Heart left ventricle (tissue), 16 donors: ENCODE measurements around the gene PYROXD2. TPM values are rescaled to one million over a fixed set of nuclear protein-coding genes. Genes with fewer than 3 reads are reported as not detected.

Source experiments
- ATAC-seq, 4 donors: fragments of 200-7000 bp; cut with Tn5 transposase; one replicate each; pipeline ENCODE4 v1.9.1; 2020 to 2022; ENCODE audit warnings: moderate library complexity in 4 of 4, mild to moderate bottlenecking in 3 of 4, moderate number of reproducible peaks in 1 of 4
- DNase-seq, 5 donors: peaks; one replicate each; pipeline ENCODE4 v3.0.0-alpha.2; 2020
- H3K27ac ChIP-seq, 12 donors: fragments of 200-600 bp; sonication (generic) in 4 of 12; one replicate each; pipeline versions ENCODE4 v1.5.0 to v1.8.0; 2016 to 2022; ENCODE audit warnings: mild to moderate bottlenecking in 2 of 12
- H3K27me3 ChIP-seq, 9 donors: fragments of 200-600 bp; sonication (generic) in 2 of 9; one replicate each; pipeline versions ENCODE4 v1.5.1 to v1.8.0; 2016 to 2022; ENCODE audit warnings: mild to moderate bottlenecking in 3 of 9
- H3K36me3 ChIP-seq, 9 donors: fragments of 200-600 bp; sonication (generic) in 2 of 9; one replicate each; pipeline versions ENCODE4 v1.5.0 to v1.8.0; 2018 to 2022; ENCODE audit warnings: mild to moderate bottlenecking in 2 of 9
- H3K4me1 ChIP-seq, 12 donors: fragments of 200-600 bp; sonication (generic) in 4 of 12; one replicate each; pipeline versions ENCODE4 v1.5.0 to v1.8.0; 2016 to 2022; ENCODE audit warnings: mild to moderate bottlenecking in 3 of 12
- H3K4me3 ChIP-seq, 12 donors: fragments of 200-600 bp; sonication (generic) in 4 of 12; one replicate each; pipeline versions ENCODE4 v1.5.0 to v1.8.0; 2017 to 2022; ENCODE audit warnings: mild to moderate bottlenecking in 9 of 12, moderate library complexity in 4 of 12
- H3K9me3 ChIP-seq, 12 donors: fragments of 200-600 bp; sonication (generic) in 4 of 12; one replicate each; pipeline versions ENCODE4 v1.5.0 to v1.8.0; 2016 to 2022; ENCODE audit warnings: mild to moderate bottlenecking in 1 of 12
- CTCF ChIP-seq, 12 donors: fragments of 200-600 bp; sonication (generic) in 4 of 12; IDR thresholded peaks; one replicate each; pipeline versions ENCODE4 v1.5.0 to v1.8.0; 2018 to 2022; ENCODE audit warnings: antibody characterized with exemption in 12 of 12, mild to moderate bottlenecking in 5 of 12
- POLR2A ChIP-seq, 2 donors: fragments of 450-650 bp; IDR thresholded peaks; one replicate each; pipeline ENCODE4 v1.6.1; 2017; ENCODE audit warnings: antibody characterized with exemption in 2 of 2, mild to moderate bottlenecking in 2 of 2, moderate library complexity in 2 of 2
- WGBS, 4 donors: extraction: QIAGEN DNeasy Blood & Tissue Kit in 2 of 4; methylation state at CpG; one replicate each; pipeline versions ENCODE4 v1.1.5 to v1.1.7; 2013 to 2018; 5-methylcytosine and 5-hydroxymethylcytosine counted together
- intact Hi-C, 10 donors: fragments of 100-400 bp; cut with DNase I; formaldehyde crosslinking; loops; one replicate each; pipeline versions ENCODE4 v1.11.1 to v1.14.2; 2022
- polyA plus RNA-seq, 2 donors: library from polyadenylated mRNA; stranded (reverse); fragments of 200-250 nt; gene quantifications; one replicate each; pipeline ENCODE4 v1.2.3, GENCODE V29; 2013
- total RNA-seq, 9 donors: library from RNA; depleted of rRNA in 2 of 9; stranded (reverse); fragments of >200 nt in 2 of 9; fragmentation: NEBNext Ultra II Directional in 3 of 9; extraction: Animal tissue kit (Norgen Biotek cat#: 25700) in 3 of 9; gene quantifications; one replicate each; pipeline versions ENCODE4 v1.1.0 to v1.2.4, GENCODE V29; 2016 to 2023
- donor health status: ischemic (EF 13 %, LVEDD 7.1; RV severe dilation, severe dysfunction).
- donor health status: healthy with polysubstance abuse.
- donor health status: DM: no; HTN: yes; CAD: no.
- donor health status: DM: no; HTN: no; CAD: no.
- donor health status: ischemic (EF 25% LVEDD 6.9; RV normal size, moderate dysfunction).
- donor health status: ischemic (EF 25% LVEDD 5.7; RV mildly dilated, moderate dysfunction).
- donor health status: healthy.
- donor health status: DM: yes; HTN: yes; CAD: no.
- donor health status: ischemic (EF 35%, LVEDD 5.7; RV mildly dilated, moderate dysfunction).
- donor health status: nonischemic (EF 11% LVEDD 7.7; RV severe dilation, severe dysfunction).
- donor health status: DM: yes; HTN: yes; CAD: no.
- donor health status: PGD.
- donor health status: ischemic (EF 29% LVEDD 5.4; RV normal size, mild dysfunction).
- donor health status: nonischemic (EF 23%, LVEDD 6.1; RV moderate dilation, normal function).

Gene PYROXD2
- total and polyA plus RNA-seq, 11 donors = 4.1 to 22.0 (median 11.1) TPM

GRCh38 chr10:98403812-98404504, 11.0 kb downstream of the PYROXD2 start:
- Histone ChIP-seq H3K4me1 (peaks cover 0 to 3% (median 0%) of the 10 kb centered on the region in 12 donors), H3K4me3 (no peak overlapping the region), H3K9me3 (no peaks in the 10 kb centered on the region), H3K27ac (no peak overlapping the region), H3K36me3 (peaks cover 0 to 18% (median 6%) of the 10 kb centered on the region in 9 donors), H3K27me3 (no peaks in the 10 kb centered on the region)
- TF ChIP-seq POLR2A (IDR thresholded peaks at IDR 0.05) = no peak
- TF ChIP-seq CTCF (IDR thresholded peaks at IDR 0.05) = no peak
- DNase-seq (no peak), ATAC-seq (no peak)
- intact Hi-C loops = no loop called here
- 86 to 94% (median 88%) methylated on average over 7 of the region's 7 CpGs for WGBS, 4 donors

GRCh38 chr10:98402931-98403718, 11.9 kb downstream of the PYROXD2 start:
- H3K4me3 ChIP-seq = no peak overlapping the region
- H3K27ac ChIP-seq = no peak overlapping the region
- no peaks in the 10 kb centered on the region for H3K27me3 ChIP-seq
- intact Hi-C loops = no loop called here
- peaks cover 0 to 22% (median 6%) of the 10 kb centered on the region in 9 donors for H3K36me3 ChIP-seq
- peaks cover 0 to 3% (median 0%) of the 10 kb centered on the region in 12 donors for H3K4me1 ChIP-seq
- 96 to 98% (median 97%) methylated on average over 23 of the region's 23 CpGs for WGBS, 4 donors
- TF ChIP-seq CTCF (IDR thresholded peaks at IDR 0.05) (no peak), POLR2A (IDR thresholded peaks at IDR 0.05) (no peak)
- ATAC-seq (no peak), DNase-seq (no peak)
- no peaks in the 10 kb centered on the region for H3K9me3 ChIP-seq

GRCh38 chr10:98402478-98402877, 12.5 kb downstream of the PYROXD2 start:
- no peaks in the 10 kb centered on the region for H3K27me3 ChIP-seq
- H3K4me3 ChIP-seq = no peak overlapping the region
- DNase-seq (no peak), ATAC-seq (no peak)
- H3K9me3 ChIP-seq = no peaks in the 10 kb centered on the region
- H3K4me1 ChIP-seq = peaks cover 0 to 3% (median 0%) of the 10 kb centered on the region in 12 donors
- intact Hi-C loops = no loop called here
- TF ChIP-seq POLR2A (IDR thresholded peaks at IDR 0.05) (no peak), CTCF (IDR thresholded peaks at IDR 0.05) (no peak)
- peaks cover 0 to 25% (median 6%) of the 10 kb centered on the region in 9 donors for H3K36me3 ChIP-seq
- WGBS, 4 donors = 46 to 57% (median 51%) methylated on average over 7 of the region's 7 CpGs
- no peak overlapping the region for H3K27ac ChIP-seq

GRCh38 chr10:98400482-98400881, 14.5 kb downstream of the PYROXD2 start:
- H3K27ac ChIP-seq = no peak overlapping the region
- H3K4me1 ChIP-seq = peaks cover 0 to 3% (median 0%) of the 10 kb centered on the region in 12 donors
- H3K9me3 ChIP-seq = no peaks in the 10 kb centered on the region
- no peak for DNase-seq
- H3K4me3 ChIP-seq = no peak overlapping the region
- no peak for TF ChIP-seq CTCF (IDR thresholded peaks at IDR 0.05)
- TF ChIP-seq POLR2A (IDR thresholded peaks at IDR 0.05) = no peak
- no peaks in the 10 kb centered on the region for H3K27me3 ChIP-seq
- H3K36me3 ChIP-seq = peaks cover 0 to 41% (median 14%) of the 10 kb centered on the region in 9 donors
- WGBS, 4 donors = 85 to 98% (median 92%) methylated on average over 2 of the region's 2 CpGs
- ATAC-seq = no peak
- intact Hi-C loops = no loop called here
